Gastroesophageal sphincter (tissue), 4 donors: Measurements from ENCODE around the gene METTL16. TPM values are rescaled to one million over a fixed set of nuclear protein-coding genes. Genes with fewer than 3 reads are reported as not detected.

Experiments
- ATAC-seq: fragments of 150-250 bp; one replicate; pipeline ENCODE4 v1.9.1; 2016; ENCODE audit warnings: mild to moderate bottlenecking, moderate library complexity
- H3K27ac ChIP-seq, 4 donors: fragments of 200-600 bp; sonication (generic) in 3 of 4; 1 replicate in 3 of 4; 2 replicates in 1 of 4; pipeline ENCODE4 v1.5.1; 2016 to 2019
- H3K27me3 ChIP-seq: fragments of 200-600 bp; sonication (generic); one replicate; pipeline ENCODE4 v1.5.1; 2019
- H3K36me3 ChIP-seq, 2 donors: fragments of 200-600 bp; sonication (generic); one replicate each; pipeline ENCODE4 v1.5.1; 2019; ENCODE audit warnings: control low read depth in 1 of 2
- H3K4me1 ChIP-seq, 3 donors: fragments of 200-600 bp; sonication (generic); 1 replicate in 2 of 3; 2 replicates in 1 of 3; pipeline ENCODE4 v1.5.1; 2016 to 2019; ENCODE audit warnings: control low read depth in 2 of 3
- H3K4me3 ChIP-seq, 2 donors: fragments of 200-600 bp; sonication (generic); one replicate each; pipeline ENCODE4 v1.5.1; 2019; ENCODE audit warnings: mild to moderate bottlenecking in 1 of 2, moderate library complexity in 1 of 2
- H3K9me3 ChIP-seq, 3 donors: fragments of 200-600 bp; sonication (generic); one replicate each; pipeline ENCODE4 v1.5.1; 2017 to 2019; ENCODE audit warnings: control low read depth in 2 of 3
- CTCF ChIP-seq, 4 experiments: fragments of 200-600 bp in 2 of 4; fragments of 450-650 bp in 2 of 4; sonication (generic) in 1 of 4; IDR thresholded peaks; one replicate each; pipeline ENCODE4 v1.5.1; 2017 to 2019; ENCODE audit warnings: antibody characterized with exemption in 4 of 4, mild to moderate bottlenecking in 2 of 4, moderate library complexity in 2 of 4
- EP300 ChIP-seq: sonication (generic); formaldehyde crosslinking; IDR thresholded peaks from one replicate; pipeline ENCODE4 v1.6.1; 2017; ENCODE audit warnings: antibody characterized with exemption, mild to moderate bottlenecking
- POLR2A ChIP-seq, 2 donors: fragments of 450-650 bp; IDR thresholded peaks; one replicate each; pipeline ENCODE4 v1.6.1; 2017; ENCODE audit warnings: antibody characterized with exemption in 2 of 2, mild to moderate bottlenecking in 2 of 2, moderate library complexity in 1 of 2
- POLR2AphosphoS5 ChIP-seq: sonication (generic); formaldehyde crosslinking; IDR thresholded peaks from one replicate; pipeline ENCODE4 v1.6.1; 2017; ENCODE audit warnings: antibody characterized with exemption
- WGBS, 2 donors: methylation state at CpG; one replicate each; pipeline ENCODE4 v1.1.5; 2018; ENCODE audit warnings: low coverage in 1 of 2; 5-methylcytosine and 5-hydroxymethylcytosine counted together
- total RNA-seq, 4 donors: library from RNA; depleted of rRNA; stranded (reverse); fragments of >200 nt; gene quantifications; one replicate each; pipeline ENCODE4 v1.1.0, GENCODE V29; 2016

METTL16 gene
- total RNA-seq, 4 donors from 2014 or later = 30.7 to 68.0 (median 58.7) TPM

- H3K4me3 ChIP-seq = peak overlapping the region in 1 of 2 donors; percentile 100
- no peak for TF ChIP-seq POLR2A (IDR thresholded peaks at IDR 0.05)
- no peak for TF ChIP-seq CTCF (IDR thresholded peaks at IDR 0.05)
- no peak for TF ChIP-seq EP300
- no peak for TF ChIP-seq POLR2AphosphoS5
- peaks cover 0 to 62% (median 46%) of the 10 kb centered on the region in 3 donors for H3K4me1 ChIP-seq
- ATAC-seq = no peak
- 90% methylated on average over 2 of the region's 12 CpGs; no CpG with 5 or more reads in 1 of the 2 donors for WGBS, 2 donors
- peak overlapping the region; percentile 97 to 100 (median 100) for H3K27ac ChIP-seq
- H3K36me3 ChIP-seq = peaks cover 0 to 4% of the 10 kb centered on the region in 2 donors
- H3K27me3 ChIP-seq = no peaks in the 10 kb centered on the region
- H3K9me3 ChIP-seq = no peaks in the 10 kb centered on the region
These were observed 114.2 kb downstream of the METTL16 start for GRCh38 chr17:2397247-2398171.

- WGBS, 2 donors = no CpG with 5 or more reads among the region's 34 CpGs
- peak; percentile 36 to 69 for TF ChIP-seq POLR2A (IDR thresholded peaks at IDR 0.05)
- peak; percentile 44 for TF ChIP-seq EP300
- no peak for TF ChIP-seq CTCF (IDR thresholded peaks at IDR 0.05)
- TF ChIP-seq POLR2AphosphoS5 = peak; percentile 96
- Histone ChIP-seq H3K27ac (peak overlapping the region; percentile 97 to 100 (median 100)), H3K27me3 (no peaks in the 10 kb centered on the region), H3K4me1 (peaks cover 0 to 64% (median 48%) of the 10 kb centered on the region in 3 donors), H3K9me3 (no peaks in the 10 kb centered on the region), H3K4me3 (peak overlapping the region; percentile 12 to 100), H3K36me3 (peaks cover 0 to 4% of the 10 kb centered on the region in 2 donors)
- peak; percentile 46 for ATAC-seq
These were observed 115.0 kb downstream of the METTL16 start for GRCh38 chr17:2396568-2397246.

- Histone ChIP-seq H3K4me1 (peaks cover 0 to 69% (median 53%) of the 10 kb centered on the region in 3 donors), H3K9me3 (no peaks in the 10 kb centered on the region), H3K27me3 (no peaks in the 10 kb centered on the region), H3K27ac (peak overlapping the region; percentile 97 to 100 (median 100)), H3K36me3 (peaks cover 0 to 4% of the 10 kb centered on the region in 2 donors), H3K4me3 (peak overlapping the region; percentile 12 to 100)
- TF ChIP-seq POLR2A (IDR thresholded peaks at IDR 0.05) = no peak
- no peak for TF ChIP-seq POLR2AphosphoS5
- TF ChIP-seq EP300 = no peak
- no peak for TF ChIP-seq CTCF (IDR thresholded peaks at IDR 0.05)
- 22 to 42% methylated on average over 3 to 5 of the region's 7 CpGs for WGBS, 2 donors
- no peak for ATAC-seq
These were observed 115.5 kb downstream of the METTL16 start for GRCh38 chr17:2396192-2396567.

- TF ChIP-seq POLR2AphosphoS5 (no peak), POLR2A (IDR thresholded peaks at IDR 0.05) (no peak), CTCF (IDR thresholded peaks at IDR 0.05) (no peak), EP300 (no peak)
- H3K4me1 ChIP-seq = peaks cover 0 to 76% (median 60%) of the 10 kb centered on the region in 3 donors
- H3K36me3 ChIP-seq = peaks cover 0 to 4% of the 10 kb centered on the region in 2 donors
- 38 to 52% methylated on average over 4 to 14 of the region's 28 CpGs for WGBS, 2 donors
- peak overlapping the region in 1 of 2 donors; percentile 100 for H3K4me3 ChIP-seq
- ATAC-seq = no peak
- no peaks in the 10 kb centered on the region for H3K9me3 ChIP-seq
- H3K27me3 ChIP-seq = no peaks in the 10 kb centered on the region
- H3K27ac ChIP-seq = peak overlapping the region; percentile 97 to 100 (median 100)
These were observed 116.2 kb downstream of the METTL16 start for GRCh38 chr17:2395258-2396181.
